Nephron progenitor cell (in vitro differentiated cells): Measurements from ENCODE around the gene TSHR.

ENCODE experiments used
- DNase-seq: peaks from one replicate; pipeline ENCODE4 v3.0.0; 2021
- H3K27ac Mint-ChIP-seq: 2 replicates; pipeline ENCODE4 v1.8.0; 2021; ENCODE audit warnings: mild to moderate bottlenecking, moderate library complexity, mixed read lengths
- H3K27me3 Mint-ChIP-seq: 2 replicates; pipeline ENCODE4 v1.8.0; 2021; ENCODE audit warnings: mild to moderate bottlenecking, low read depth, mixed read lengths; ENCODE audit not compliant: poor library complexity
- H3K36me3 Mint-ChIP-seq: 2 replicates; pipeline ENCODE4 v1.8.0; 2021; ENCODE audit warnings: low read depth, mixed read lengths
- H3K4me1 Mint-ChIP-seq: 2 replicates; pipeline ENCODE4 v1.8.0; 2021; ENCODE audit warnings: mixed read lengths
- H3K4me3 Mint-ChIP-seq: 2 replicates; pipeline ENCODE4 v1.8.0; 2021; ENCODE audit warnings: mild to moderate bottlenecking, moderate library complexity, mixed read lengths
- H3K9me3 Mint-ChIP-seq: 2 replicates; pipeline ENCODE4 v1.8.0; 2021; ENCODE audit warnings: mild to moderate bottlenecking, moderate library complexity, mixed read lengths
- CTCF ChIP-seq: fragments of 200-600 bp; sonication (generic); IDR thresholded peaks from 2 replicates; pipeline ENCODE4 v1.5.0; 2021; ENCODE audit warnings: antibody characterized with exemption

TSHR gene

GRCh38 chr14:80979951-80980350 lies 24.5 kb downstream of the TSHR start:
- no peak for DNase-seq
- no peaks in the 10 kb centered on the region for H3K36me3 Mint-ChIP-seq
- peaks cover 10% of the 10 kb centered on the region for H3K27me3 Mint-ChIP-seq
- TF ChIP-seq CTCF = no peak
- no peaks in the 10 kb centered on the region for H3K4me1 Mint-ChIP-seq
- H3K9me3 Mint-ChIP-seq = no peaks in the 10 kb centered on the region
- no peak overlapping the region for H3K27ac Mint-ChIP-seq
- H3K4me3 Mint-ChIP-seq = no peak overlapping the region

GRCh38 chr14:80981156-80981555 lies 25.7 kb downstream of the TSHR start:
- no peak for TF ChIP-seq CTCF
- Mint-ChIP-seq H3K4me3 (no peak overlapping the region), H3K27ac (no peak overlapping the region), H3K4me1 (no peaks in the 10 kb centered on the region), H3K9me3 (no peaks in the 10 kb centered on the region), H3K27me3 (peaks cover 9% of the 10 kb centered on the region), H3K36me3 (no peaks in the 10 kb centered on the region)
- DNase-seq = no peak

GRCh38 chr14:80981673-80982072 lies 26.3 kb downstream of the TSHR start:
- Mint-ChIP-seq H3K27ac (no peak overlapping the region), H3K4me1 (no peaks in the 10 kb centered on the region), H3K9me3 (no peaks in the 10 kb centered on the region), H3K27me3 (peaks cover 4% of the 10 kb centered on the region), H3K36me3 (no peaks in the 10 kb centered on the region), H3K4me3 (no peak overlapping the region)
- TF ChIP-seq CTCF = no peak
- no peak for DNase-seq

- no peak for DNase-seq
- H3K27ac Mint-ChIP-seq = no peak overlapping the region
- no peaks in the 10 kb centered on the region for H3K9me3 Mint-ChIP-seq
- H3K4me3 Mint-ChIP-seq = no peak overlapping the region
- H3K36me3 Mint-ChIP-seq = no peaks in the 10 kb centered on the region
- no peaks in the 10 kb centered on the region for H3K4me1 Mint-ChIP-seq
- no peak for TF ChIP-seq CTCF
- H3K27me3 Mint-ChIP-seq = no peaks in the 10 kb centered on the region
These were observed 27.3 kb downstream of the TSHR start for GRCh38 chr14:80982711-80983110.

GRCh38 chr14:80987235-80988032 lies 32.0 kb downstream of the TSHR start:
- peak; percentile 72 for DNase-seq
- Mint-ChIP-seq H3K4me3 (no peak overlapping the region), H3K27ac (no peak overlapping the region), H3K4me1 (no peaks in the 10 kb centered on the region), H3K9me3 (no peaks in the 10 kb centered on the region), H3K36me3 (no peaks in the 10 kb centered on the region), H3K27me3 (peaks cover 5% of the 10 kb centered on the region)
- TF ChIP-seq CTCF = peak; percentile 95

GRCh38 chr14:80988192-80988591 lies 32.8 kb downstream of the TSHR start:
- peaks cover 5% of the 10 kb centered on the region for H3K27me3 Mint-ChIP-seq
- no peak overlapping the region for H3K27ac Mint-ChIP-seq
- TF ChIP-seq CTCF = no peak
- no peaks in the 10 kb centered on the region for H3K9me3 Mint-ChIP-seq
- no peaks in the 10 kb centered on the region for H3K36me3 Mint-ChIP-seq
- no peak overlapping the region for H3K4me3 Mint-ChIP-seq
- no peaks in the 10 kb centered on the region for H3K4me1 Mint-ChIP-seq
- DNase-seq = no peak
